Activated T-helper 2 cell treated with anti-CD3 and anti-CD28 coated beads, Interferon-gamma antibody, Interleukin-2, Interleukin-4, amounts not matched to agents 10 μg/mL and 5 μg/mL and 100 μg/mL, durations not matched to agents 14 hours and 24 hours and 36 hours (primary cell): ENCODE results near the gene ALPK1. TPM values are rescaled to one million over a fixed set of nuclear protein-coding genes. Genes with fewer than 3 reads are reported as not detected.
"Not testable (repeated sequence)": the region's sequence is repeated elsewhere in the genome, so short reads cannot be mapped to it uniquely, and the experiment has no call there.

Source experiments
- DNase-seq: peaks from one replicate; pipeline ENCODE4 v3.0.0; 2021; ENCODE audit warnings: low spot score
- H3K27ac Mint-ChIP-seq: one replicate; pipeline ENCODE4 v1.8.0; 2021; ENCODE audit warnings: mixed read lengths
- H3K27me3 Mint-ChIP-seq: one replicate; pipeline ENCODE4 v1.8.0; 2021; ENCODE audit warnings: low read depth, mixed read lengths
- H3K36me3 Mint-ChIP-seq: one replicate; pipeline ENCODE4 v1.8.0; 2021; ENCODE audit warnings: low read depth, mixed read lengths
- H3K4me1 Mint-ChIP-seq: one replicate; pipeline ENCODE4 v1.8.0; 2021; ENCODE audit warnings: low read depth, mixed read lengths
- H3K4me3 Mint-ChIP-seq: one replicate; pipeline ENCODE4 v1.8.0; 2021; ENCODE audit warnings: low read depth, mild to moderate bottlenecking, moderate library complexity, mixed read lengths
- H3K9me3 Mint-ChIP-seq: one replicate; pipeline ENCODE4 v1.8.0; 2021; ENCODE audit warnings: mixed read lengths
- intact Hi-C: fragments of 100-400 bp; cut with micrococcal nuclease; formaldehyde crosslinking; loops from one replicate; pipeline ENCODE4 v1.15.1; 2023
- total RNA-seq: library from RNA; stranded (reverse); gene quantifications from 2 replicates; pipeline ENCODE4 v1.2.3, GENCODE V29; 2022

Gene ALPK1
- total RNA-seq, 1 donor from 2014 or later, result 3.8 TPM

- H3K27ac Mint-ChIP-seq, result no peak overlapping the region
- H3K4me1 Mint-ChIP-seq, result no peaks in the 10 kb centered on the region
- DNase-seq, result no peak
- intact Hi-C loops, result no loop called here
- H3K4me3 Mint-ChIP-seq, result no peak overlapping the region
- peaks cover 2% of the 10 kb centered on the region for H3K27me3 Mint-ChIP-seq
- no peaks in the 10 kb centered on the region for H3K36me3 Mint-ChIP-seq
- peaks cover 15% of the 10 kb centered on the region for H3K9me3 Mint-ChIP-seq
Observed at GRCh38 chr4:112485930-112486329, 188.8 kb downstream of the ALPK1 start.

DNA sequence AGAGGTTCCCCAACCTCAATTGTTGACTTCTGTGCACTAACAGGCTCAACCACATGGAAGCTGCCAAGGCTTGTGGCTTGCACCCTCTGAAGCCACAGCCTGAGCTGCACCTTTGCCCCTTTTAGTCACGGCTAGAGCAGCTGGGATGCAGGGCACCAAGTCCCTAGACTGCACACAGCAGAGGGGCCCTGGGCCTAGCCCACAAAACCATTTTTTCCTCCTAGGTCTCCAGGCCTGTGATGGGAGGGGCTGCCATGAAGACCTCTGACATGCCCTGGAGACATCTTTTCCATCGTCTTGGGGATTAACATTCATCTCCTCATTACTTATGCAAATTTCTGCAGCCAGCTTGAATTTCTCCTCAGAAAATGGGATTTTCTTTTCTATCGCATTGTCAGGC lies 193.6 kb downstream of the ALPK1 start:
- H3K4me1 Mint-ChIP-seq, H3K27me3 Mint-ChIP-seq, DNase-seq, intact Hi-C loops, H3K27ac Mint-ChIP-seq, H3K4me3 Mint-ChIP-seq, H3K36me3 Mint-ChIP-seq: not testable (repeated sequence)
- H3K9me3 Mint-ChIP-seq, result peaks cover 10% of the 10 kb centered on the region

Other genes with a start within 250 kb of the ALPK1 start
- gene FAM241A, start 151.9 kb upstream of the ALPK1 start, total RNA-seq, result 5.5 and 5.6 TPM in 2 replicates
- gene AP1AR, start 65.6 kb upstream of the ALPK1 start, total RNA-seq, result 19.3 and 21.7 TPM in 2 replicates
- gene TIFA, start 11.5 kb upstream of the ALPK1 start, total RNA-seq, result 10.1 and 10.4 TPM in 2 replicates
- gene NEUROG2, start 218.8 kb downstream of the ALPK1 start, total RNA-seq, result not detected in 2 replicates